K562 (cell line): Measurements from ENCODE around the gene SEC31A. TPM values are rescaled to one million over a fixed set of nuclear protein-coding genes. Genes with fewer than 3 reads are reported as not detected.

Experiments
- ATAC-seq: fragments of 200-7000 bp; cut with Tn5 transposase; 3 replicates; pipeline ENCODE4 v1.9.1; 2020; ENCODE audit warnings: moderate library complexity
- BruUV-seq: library from RNA; stranded (reverse); fragments of 400-500 nt; replicated peaks from 2 replicates; lab custom pipeline; 2021; lab: Mats Ljungman, UMichigan
- CTCF ChIA-PET: fragments of 300-600 bp; formaldehyde crosslinking; extraction: SDS; loops from one replicate; lab custom pipeline; 2021; ENCODE audit warnings: low intra/inter-chr PET ratio; lab: Yijun Ruan, JAX
- POLR2A ChIA-PET: fragments of 300-600, 350-650 bp; sonication (Branson Sonifier 250); formaldehyde crosslinking; extraction: SDS; loops from one replicate; lab custom pipeline; 2021; ENCODE audit warnings: antibody characterized with exemption, inconsistent platforms; lab: Yijun Ruan, JAX
- DNase-seq, 4 experiments: peaks; one replicate each; pipeline versions ENCODE4 v3.0.0 to v3.0.0-alpha.2; 2011 to 2018; ENCODE audit warnings: low spot score in 3 of 4, mixed read lengths in 3 of 4; ENCODE audit errors: extremely low read depth in 1 of 4
- FAIRE-seq: peaks from 2 replicates; lab custom pipeline; 2011; peaks lifted over from hg19 to GRCh38; lab: Jason Lieb, UNC
- H2AFZ ChIP-seq: 2 replicates; pipeline ENCODE4 v1.6.0; 2011; ENCODE audit warnings: low read depth, low read length, control low read depth, inconsistent platforms
- H3K27ac ChIP-seq: fragments of 200-600 bp; 3 replicates; pipeline ENCODE4 v1.8.0; 2011; ENCODE audit warnings: low read depth, mild to moderate bottlenecking, control low read depth, inconsistent platforms, low read length, moderate library complexity, mixed read lengths; ENCODE audit errors: extremely low read depth
- H3K27me3 ChIP-seq, 2 experiments: fragments of 300-600 bp in 1 of 2; 2 replicates in 1 of 2; 3 replicates in 1 of 2; pipeline versions ENCODE4 v1.6.0 to v1.8.0; 2011; ENCODE audit warnings: inconsistent platforms in 2 of 2, low read length in 2 of 2, mild to moderate bottlenecking in 1 of 2, mixed read lengths in 1 of 2, moderate library complexity in 1 of 2; ENCODE audit not compliant: control insufficient read depth in 2 of 2, insufficient read depth in 2 of 2
- H3K36me3 ChIP-seq: fragments of 300-600 bp; 3 replicates; pipeline ENCODE4 v1.8.0; 2011; ENCODE audit warnings: mild to moderate bottlenecking, low read length, inconsistent platforms; ENCODE audit not compliant: control insufficient read depth, insufficient read depth
- H3K4me1 ChIP-seq, 2 experiments: fragments of 200-600 bp in 1 of 2; replicated peaks in 1 of 2; 2 replicates in 1 of 2; 3 replicates in 1 of 2; pipeline versions ENCODE4 v1.5.1 to v1.8.0; 2011; ENCODE audit warnings: inconsistent platforms in 2 of 2, low read length in 2 of 2, mild to moderate bottlenecking in 1 of 2, mixed read lengths in 1 of 2, moderate library complexity in 1 of 2; ENCODE audit not compliant: control insufficient read depth in 2 of 2, insufficient read depth in 2 of 2
- H3K4me2 ChIP-seq: 2 replicates; pipeline ENCODE4 v1.6.1; 2011; ENCODE audit warnings: low read length, control low read depth, inconsistent platforms, mixed read lengths; ENCODE audit not compliant: insufficient read depth
- H3K4me3 ChIP-seq: fragments of 200-600 bp; sonication (generic), shearing (Covaris generic); 2 replicates; pipeline ENCODE4 v1.5.1; 2016; ENCODE audit warnings: control low read depth, inconsistent platforms
- H3K79me2 ChIP-seq: fragments of 200-600 bp; 3 replicates; pipeline ENCODE4 v1.8.0; 2011; ENCODE audit warnings: low read length, inconsistent platforms; ENCODE audit not compliant: control insufficient read depth, insufficient read depth
- H3K9ac ChIP-seq, 2 experiments: 2 replicates each; pipeline versions ENCODE4 v1.6.0 to v1.6.1; 2011; ENCODE audit warnings: low read depth in 2 of 2, low read length in 2 of 2, control low read depth in 1 of 2, inconsistent platforms in 1 of 2, mild to moderate bottlenecking in 1 of 2, mixed read lengths in 1 of 2; ENCODE audit not compliant: insufficient read depth in 1 of 2
- H3K9me1 ChIP-seq: one replicate; pipeline ENCODE4 v1.6.0; 2011; ENCODE audit warnings: inconsistent platforms, mild to moderate bottlenecking, low read length, moderate library complexity; ENCODE audit not compliant: control insufficient read depth, insufficient read depth
- H3K9me3 ChIP-seq: replicated peaks from 2 replicates; pipeline ENCODE4 v1.5.1; 2011; ENCODE audit warnings: low read depth, low read length, inconsistent platforms; ENCODE audit not compliant: control insufficient read depth, insufficient read depth
- H4K20me1 ChIP-seq: replicated peaks from 2 replicates; pipeline ENCODE4 v1.6.1; 2011; ENCODE audit warnings: low read length, inconsistent platforms, mixed read lengths; ENCODE audit not compliant: control insufficient read depth, insufficient read depth
- DMBX1 ChIP-seq: fragments of 250-450 bp; sonication (Bioruptor Pico); IDR thresholded peaks from 2 replicates; pipeline ENCODE4 v1.8.0; 2022; ENCODE audit warnings: inconsistent platforms, mild to moderate bottlenecking, moderate library complexity, borderline replicate concordance
- E2F4 ChIP-seq: sonication (generic); formaldehyde crosslinking; IDR thresholded peaks from 2 replicates; pipeline ENCODE4 v1.8.0; 2022; ENCODE audit warnings: mild to moderate bottlenecking, low read depth, missing genetic modification reagents
- HNRNPUL1 ChIP-seq: fragments of 200-400 bp; formaldehyde crosslinking; IDR thresholded peaks from 2 replicates; pipeline ENCODE4 v1.6.1; 2017; ENCODE audit warnings: low read length
- L3MBTL2 ChIP-seq: fragments of 450-650 bp; IDR thresholded peaks from 2 replicates; pipeline ENCODE4 v1.6.1; 2016; ENCODE audit warnings: mild to moderate bottlenecking, moderate library complexity
- OTX1 ChIP-seq: fragments of 450-650 bp; formaldehyde crosslinking; IDR thresholded peaks from 2 replicates; pipeline ENCODE4 v1.4.0; 2022; ENCODE audit warnings: mild to moderate bottlenecking
- RBM34 ChIP-seq: fragments of 200-400 bp; formaldehyde crosslinking; IDR thresholded peaks from 2 replicates; pipeline ENCODE4 v1.6.1; 2018; ENCODE audit warnings: low read length, borderline replicate concordance; ENCODE audit not compliant: insufficient read depth
- RREB1 ChIP-seq: fragments of 250-450 bp; sonication (Bioruptor Pico); IDR thresholded peaks from 2 replicates; pipeline ENCODE4 v1.4.0; 2020
- SIX5 ChIP-seq, 2 experiments: IDR thresholded peaks; 2 replicates each; pipeline ENCODE4 v1.6.1; 2011; ENCODE audit warnings: low read length in 2 of 2, borderline replicate concordance in 1 of 2, low read depth in 1 of 2, mild to moderate bottlenecking in 1 of 2, moderate library complexity in 1 of 2; ENCODE audit not compliant: insufficient read depth in 1 of 2
- THAP12 ChIP-seq: fragments of 250-450 bp; sonication (Bioruptor Pico); IDR thresholded peaks from 2 replicates; pipeline ENCODE4 v1.9.0; 2021; ENCODE audit warnings: mild to moderate bottlenecking, inconsistent platforms
- ZBTB9 ChIP-seq: fragments of 450-650 bp; formaldehyde crosslinking; IDR thresholded peaks from 2 replicates; pipeline ENCODE4 v1.4.0; 2020; ENCODE audit warnings: mild to moderate bottlenecking, moderate library complexity
- ZSCAN29 ChIP-seq: fragments of 450-650 bp; IDR thresholded peaks from 2 replicates; pipeline ENCODE4 v1.6.1; 2017
- WGBS: fragments of 100-300 bp; shearing (Covaris generic); methylation state at CpG from one replicate; pipeline ENCODE4 v1.1.6; 2016; ENCODE audit warnings: low coverage, mixed read lengths; ENCODE audit not compliant: insufficient coverage; ENCODE audit errors: missing lambda C conversion rate; 5-methylcytosine and 5-hydroxymethylcytosine counted together
- in situ Hi-C: fragments of 300-500 bp; cut with MboI; formaldehyde crosslinking; loops from 4 replicates; pipeline ENCODE4 v1.15.0; 2018; ENCODE audit warnings: inconsistent platforms, mixed read lengths
- intact Hi-C: fragments of 100-400 bp; cut with micrococcal nuclease; formaldehyde crosslinking; loops from 2 replicates; pipeline ENCODE4 v1.14.2; 2022
- polyA plus RNA-seq, 8 experiments: library from polyadenylated mRNA; depleted of rRNA in 4 of 8; stranded (reverse) in 5 of 8; unstranded in 3 of 8; fragments of >200 nt; fragmentation: Nextera tagmentation in 2 of 8; fragmentation: Illumina TruSeq in 1 of 8; extraction: Ambion mirVana in 2 of 8; extraction: Trizol in 1 of 8; gene quantifications; 2 replicates each; pipeline versions ENCODE4 v1.2.1 to v1.2.3, GENCODE V29; 2011 to 2014; ENCODE audit warnings: inconsistent platforms in 1 of 8, missing spikeins in 1 of 8
- total RNA-seq, 7 experiments: library from RNA; depleted of rRNA in 6 of 7; stranded (reverse); fragments of >200 nt in 6 of 7; fragmentation: Illumina TruSeq in 2 of 7; extraction: Trizol in 2 of 7; gene quantifications; 2 replicates each; pipeline versions ENCODE4 v1.2.1 to v1.2.3, GENCODE V29; 2011 to 2021; ENCODE audit warnings: low replicate concordance in 1 of 7

SEC31A gene
- total and polyA plus RNA-seq, 9 of the 15 experiments (the other 6 are each of a cell fraction or from before 2014, with no cell fraction given), result 78.9 to 241 (median 173) TPM

GRCh38 chr4:82782626-82783345, 108.2 kb downstream of the SEC31A start:
- H3K9me3 ChIP-seq, result no peaks in the 10 kb centered on the region
- H3K27me3 ChIP-seq, result peaks cover 20 to 25% of the 10 kb centered on the region in 2 experiments
- BruUV-seq, result no TSS peak
- 1% methylated on average over 5 of the region's 5 CpGs for WGBS
- peaks cover 5% of the 10 kb centered on the region; the same call in 1 of the 2 replicates for H4K20me1 ChIP-seq
- FAIRE-seq (no peak), ATAC-seq (no peak), DNase-seq (no peak)
- CTCF ChIA-PET, result no interaction called here
- no peak overlapping the region for H2AFZ ChIP-seq
- POLR2A ChIA-PET, result no interaction called here
- H3K4me1 ChIP-seq, result peaks cover 0 to 3% of the 10 kb centered on the region in 2 experiments; a peak in 2 of 5 replicates
- H3K9me1 ChIP-seq, result no peaks in the 10 kb centered on the region
- in situ Hi-C loops, result no loop called here
- no peak overlapping the region for H3K4me3 ChIP-seq
- no peaks in the 10 kb centered on the region for H3K79me2 ChIP-seq
- no peaks in the 10 kb centered on the region for H3K36me3 ChIP-seq
- H3K4me2 ChIP-seq, result no peak overlapping the region
- H3K9ac ChIP-seq, result no peak overlapping the region
- intact Hi-C loops, result no loop called here
- H3K27ac ChIP-seq, result no peak overlapping the region
- TF ChIP-seq ZBTB9 (CRISPR knock-in tag) (no peak), OTX1 (CRISPR knock-in tag) (no peak), ZSCAN29 (no peak), THAP12 (CRISPR knock-in tag) (no peak), E2F4 (CRISPR knock-in tag) (no peak), RREB1 (CRISPR knock-in tag) (no peak), RBM34 (no peak), SIX5 (IDR thresholded peaks at IDR 0.05; ENCODE audit: borderline replicate concordance in 1 of 2, insufficient read depth in 1 of 2, low read depth in 1 of 2, low read length in 2 of 2) (no peak), L3MBTL2 (no peak), DMBX1 (CRISPR knock-in tag) (no peak), HNRNPUL1 (no peak)
